ENCODE results near the gene DDR1.
"Not testable (repeated sequence)": the region's sequence is repeated elsewhere in the genome, so short reads cannot be mapped to it uniquely, and the experiment has no call there.

Gene DDR1

DNA sequence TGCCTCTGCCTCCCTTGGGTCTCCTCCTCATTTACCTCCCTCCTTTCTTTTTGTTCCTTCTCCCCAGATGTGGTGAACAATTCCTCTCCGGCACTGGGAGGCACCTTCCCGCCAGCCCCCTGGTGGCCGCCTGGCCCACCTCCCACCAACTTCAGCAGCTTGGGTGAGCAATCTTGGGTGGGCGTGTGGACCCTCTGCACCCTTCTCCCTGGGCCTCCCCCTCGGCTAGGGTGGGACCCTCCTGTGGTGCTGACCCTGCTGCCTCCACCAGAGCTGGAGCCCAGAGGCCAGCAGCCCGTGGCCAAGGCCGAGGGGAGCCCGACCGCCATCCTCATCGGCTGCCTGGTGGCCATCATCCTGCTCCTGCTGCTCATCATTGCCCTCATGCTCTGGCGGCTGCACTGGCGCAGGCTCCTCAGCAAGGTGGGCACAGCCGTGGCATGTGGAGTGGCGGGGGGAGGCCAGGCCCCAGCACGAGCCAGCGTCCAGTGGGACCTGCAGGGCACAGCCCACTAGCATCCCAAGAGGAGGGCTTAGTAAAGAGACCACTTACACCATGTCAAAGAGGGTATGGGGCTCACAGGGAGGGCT, 8.8 kb downstream of the DDR1 start:
- no peak for DNase-seq

DNA sequence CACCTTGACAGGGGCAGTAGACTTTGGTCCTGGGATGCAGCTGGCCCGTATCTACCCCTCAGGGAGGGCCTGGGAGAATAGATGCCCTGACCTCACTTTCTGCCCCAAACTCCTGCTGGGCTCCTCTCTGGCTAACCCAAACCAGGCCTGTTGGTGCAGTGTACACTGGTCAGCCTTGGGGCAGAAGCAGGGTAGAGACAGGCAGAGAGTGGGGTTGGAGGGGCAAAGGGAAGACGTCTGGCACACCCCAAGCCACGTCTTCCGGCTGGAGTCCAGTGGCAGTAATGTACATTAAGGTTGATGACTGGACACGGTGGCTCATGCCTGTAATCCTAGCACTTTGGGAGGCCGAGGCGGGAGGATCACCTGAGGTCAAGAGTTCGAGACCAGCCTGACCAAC, 9.3 kb downstream of the DDR1 start:
- DNase-seq: no peak

DNA sequence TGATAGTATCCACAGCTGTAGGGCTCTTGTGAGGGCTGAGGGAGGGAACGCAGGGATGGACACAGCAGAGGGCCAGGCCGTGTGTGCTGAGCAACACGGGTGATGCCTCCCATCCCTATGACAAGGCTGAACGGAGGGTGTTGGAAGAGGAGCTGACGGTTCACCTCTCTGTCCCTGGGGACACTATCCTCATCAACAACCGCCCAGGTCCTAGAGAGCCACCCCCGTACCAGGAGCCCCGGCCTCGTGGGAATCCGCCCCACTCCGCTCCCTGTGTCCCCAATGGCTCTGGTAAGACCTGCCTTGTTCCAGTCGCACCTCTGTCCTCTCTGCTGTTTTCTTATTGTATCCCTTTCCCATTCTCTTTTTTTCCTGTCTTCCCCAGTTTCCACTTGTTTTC, 10.1 kb downstream of the DDR1 start:
- DNase-seq: no peak

DNA sequence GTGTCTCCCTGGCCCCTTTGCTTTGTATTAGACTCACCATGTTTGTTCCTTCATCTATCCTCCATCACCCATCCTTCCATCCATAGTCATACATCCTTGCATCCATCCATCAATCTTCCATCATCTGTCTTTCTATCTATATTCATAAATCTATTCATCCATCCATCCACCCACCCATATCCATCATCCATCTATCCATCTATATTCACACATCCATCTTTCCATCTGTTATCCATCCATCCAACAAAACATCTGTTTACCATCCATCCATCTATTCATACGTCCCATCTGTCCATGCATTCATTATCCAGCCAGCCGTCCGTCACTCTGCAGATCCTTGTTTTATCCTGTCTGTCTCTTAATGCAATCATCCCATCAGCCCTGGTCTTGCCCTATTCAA, 10.6 kb downstream of the DDR1 start:
- no peak for DNase-seq

DNA sequence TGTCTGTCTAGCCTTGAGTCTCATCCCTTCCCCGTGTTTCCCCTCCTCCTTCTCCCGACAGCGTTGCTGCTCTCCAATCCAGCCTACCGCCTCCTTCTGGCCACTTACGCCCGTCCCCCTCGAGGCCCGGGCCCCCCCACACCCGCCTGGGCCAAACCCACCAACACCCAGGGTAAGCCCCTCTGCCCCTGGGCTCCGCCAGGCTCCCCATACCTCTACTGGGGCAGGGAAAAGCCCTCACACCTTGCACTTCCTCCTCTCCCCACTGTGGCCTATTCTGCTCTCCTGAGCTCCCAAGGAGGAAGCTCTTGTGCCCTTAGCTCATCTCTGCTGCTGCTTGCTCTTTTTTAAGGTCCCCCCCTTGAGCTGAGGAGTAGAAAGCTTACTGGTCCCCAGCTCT, 11.0 kb downstream of the DDR1 start:
- no peak for DNase-seq

DNA sequence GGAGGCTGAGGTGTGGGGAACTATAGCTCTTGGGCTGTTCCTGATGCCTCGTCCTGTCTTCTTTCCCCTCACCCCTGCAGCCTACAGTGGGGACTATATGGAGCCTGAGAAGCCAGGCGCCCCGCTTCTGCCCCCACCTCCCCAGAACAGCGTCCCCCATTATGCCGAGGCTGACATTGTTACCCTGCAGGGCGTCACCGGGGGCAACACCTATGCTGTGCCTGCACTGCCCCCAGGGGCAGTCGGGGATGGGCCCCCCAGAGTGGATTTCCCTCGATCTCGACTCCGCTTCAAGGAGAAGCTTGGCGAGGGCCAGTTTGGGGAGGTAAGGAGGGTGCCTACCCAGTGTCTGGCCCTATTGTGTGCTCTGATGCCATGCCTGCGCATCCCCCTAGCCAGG, 12.2 kb downstream of the DDR1 start:
- DNase-seq: no peak

DNA sequence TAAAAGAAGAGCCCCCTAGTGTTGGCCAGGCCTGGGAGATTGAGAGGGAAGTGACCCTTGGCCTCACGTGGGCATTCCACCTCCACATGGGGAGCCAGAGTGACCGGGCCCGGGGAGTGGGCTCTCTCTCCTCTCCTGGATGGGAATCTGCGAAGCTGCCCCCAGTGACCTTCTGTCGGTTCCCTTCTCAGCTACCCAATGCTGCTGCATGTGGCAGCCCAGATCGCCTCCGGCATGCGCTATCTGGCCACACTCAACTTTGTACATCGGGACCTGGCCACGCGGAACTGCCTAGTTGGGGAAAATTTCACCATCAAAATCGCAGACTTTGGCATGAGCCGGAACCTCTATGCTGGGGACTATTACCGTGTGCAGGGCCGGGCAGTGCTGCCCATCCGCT, 13.6 kb downstream of the DDR1 start:
- DNase-seq: no peak

DNA sequence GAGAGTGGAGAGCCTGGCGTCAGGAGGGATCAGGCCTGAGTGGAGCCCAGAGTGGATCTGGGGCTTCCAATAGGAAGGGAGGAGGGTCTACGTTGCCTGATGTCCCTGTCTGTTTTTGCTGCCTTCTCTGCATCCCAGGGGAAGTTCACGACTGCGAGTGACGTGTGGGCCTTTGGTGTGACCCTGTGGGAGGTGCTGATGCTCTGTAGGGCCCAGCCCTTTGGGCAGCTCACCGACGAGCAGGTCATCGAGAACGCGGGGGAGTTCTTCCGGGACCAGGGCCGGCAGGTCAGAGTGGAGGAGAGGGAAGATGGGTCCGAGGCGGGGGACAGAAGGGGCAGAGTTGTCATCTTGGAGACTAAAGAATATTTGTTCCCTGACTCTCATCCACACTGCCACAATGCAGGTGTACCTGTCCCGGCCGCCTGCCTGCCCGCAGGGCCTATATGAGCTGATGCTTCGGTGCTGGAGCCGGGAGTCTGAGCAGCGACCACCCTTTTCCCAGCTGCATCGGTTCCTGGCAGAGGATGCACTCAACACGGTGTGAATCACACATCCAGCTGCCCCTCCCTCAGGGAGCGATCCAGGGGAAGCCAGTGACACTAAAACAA, 14.5 kb downstream of the DDR1 start:
- DNase-seq: no peak

DNA sequence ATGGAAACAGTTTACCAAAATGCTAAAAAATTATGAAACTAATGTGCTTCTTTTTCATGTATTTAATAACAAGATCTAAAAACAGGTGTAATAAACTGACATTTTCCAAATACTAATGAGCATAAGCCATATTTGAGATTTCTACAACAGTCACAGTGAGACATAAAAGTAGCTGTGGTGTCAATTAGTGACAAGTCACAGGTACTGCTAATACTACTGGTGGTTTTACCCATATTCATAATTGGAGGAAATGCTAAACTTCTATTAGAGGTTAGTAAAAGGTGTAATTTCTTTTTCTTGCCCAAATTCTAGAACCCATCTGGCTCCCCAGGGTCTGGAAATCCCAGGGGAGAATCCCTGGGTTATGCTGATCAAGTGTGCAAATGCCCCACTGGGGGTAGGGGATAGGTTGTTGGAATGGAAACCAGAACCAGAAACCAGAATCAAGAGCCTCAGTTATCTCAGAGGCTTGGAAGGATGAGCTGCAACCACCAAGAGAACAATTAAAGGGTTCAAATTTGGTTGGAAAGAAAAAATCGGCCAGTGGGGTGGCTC, 16.6 kb downstream of the DDR1 start:
- DNase-seq: no peak

DNA sequence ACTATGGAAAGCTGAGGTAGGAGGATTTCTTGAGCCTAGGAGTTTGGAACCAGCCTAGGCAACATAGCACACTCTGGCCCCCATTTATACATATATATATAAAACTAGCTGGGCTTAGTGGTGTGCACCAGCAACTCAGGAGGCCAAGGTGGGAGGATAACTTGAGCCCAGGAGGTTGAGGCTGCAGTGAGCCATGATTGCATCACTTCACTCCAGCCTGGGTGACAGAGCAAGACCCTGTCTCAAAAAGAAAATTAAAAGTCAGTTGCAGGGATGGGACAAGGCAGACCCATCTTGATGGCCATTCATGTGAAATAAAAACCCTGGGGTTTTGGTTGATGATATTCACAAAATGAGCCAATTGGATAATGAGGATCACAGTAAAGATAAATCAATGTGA, 17.1 kb downstream of the DDR1 start:
- DNase-seq: no peak

DNA sequence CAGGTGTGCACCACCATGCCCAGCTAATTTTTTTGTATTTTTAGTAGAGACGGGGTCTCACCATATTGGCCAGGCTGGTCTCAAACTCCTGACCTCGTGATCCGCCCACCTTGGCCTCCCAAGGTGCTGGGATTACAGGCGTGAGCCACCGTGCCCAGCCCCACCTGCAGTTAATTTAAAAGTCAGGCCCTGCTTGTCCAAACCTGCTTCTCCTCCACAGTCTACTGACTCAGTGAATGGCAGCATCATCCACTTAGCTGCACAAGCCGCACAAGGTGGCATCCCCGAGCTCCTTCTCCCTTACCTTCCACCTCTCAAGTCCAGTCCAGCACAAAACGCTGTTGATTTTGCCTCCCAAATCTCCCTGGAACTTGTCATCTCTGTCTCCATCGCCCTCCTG, 17.9 kb downstream of the DDR1 start:
- DNase-seq: not testable (repeated sequence)

DNA sequence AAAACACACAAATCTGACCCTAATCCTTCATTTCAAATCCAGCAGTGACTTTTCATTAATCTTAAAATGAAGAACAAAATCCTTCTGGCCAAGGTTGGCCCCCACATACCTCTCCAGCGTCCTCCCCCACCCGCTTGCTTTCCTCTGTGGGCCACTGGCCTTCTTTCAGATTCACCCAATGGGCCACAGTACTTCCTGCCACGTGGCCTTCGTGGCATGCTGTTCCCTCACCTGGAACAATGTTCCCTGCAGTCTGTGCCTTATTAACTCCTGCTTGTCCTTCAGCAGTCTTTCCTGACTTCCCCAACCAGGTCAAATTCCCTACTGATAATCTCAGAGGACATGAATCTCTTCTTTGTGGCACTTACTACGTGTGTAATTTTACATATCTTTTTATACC, 18.4 kb downstream of the DDR1 start:
- no peak for DNase-seq

DNA sequence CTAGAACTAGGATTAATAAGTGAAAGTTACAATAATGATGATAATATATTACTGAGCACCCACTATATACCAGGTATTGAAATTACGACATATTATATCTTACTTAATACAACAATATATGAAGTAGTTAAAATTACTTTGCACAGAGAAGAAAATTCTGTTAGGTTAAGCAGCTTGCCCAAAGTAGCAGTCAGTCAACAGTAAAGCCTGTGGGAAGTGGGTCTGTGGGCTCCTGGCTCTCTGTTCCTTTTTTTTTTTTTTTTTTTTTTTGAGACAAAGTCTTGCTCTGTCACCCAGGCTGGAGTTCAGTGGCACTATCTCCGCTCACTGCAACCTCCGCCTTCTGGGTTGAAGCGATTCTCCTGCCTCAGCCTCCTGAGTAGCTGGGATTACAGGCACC, 18.9 kb downstream of the DDR1 start:
- DNase-seq: no peak

DNA sequence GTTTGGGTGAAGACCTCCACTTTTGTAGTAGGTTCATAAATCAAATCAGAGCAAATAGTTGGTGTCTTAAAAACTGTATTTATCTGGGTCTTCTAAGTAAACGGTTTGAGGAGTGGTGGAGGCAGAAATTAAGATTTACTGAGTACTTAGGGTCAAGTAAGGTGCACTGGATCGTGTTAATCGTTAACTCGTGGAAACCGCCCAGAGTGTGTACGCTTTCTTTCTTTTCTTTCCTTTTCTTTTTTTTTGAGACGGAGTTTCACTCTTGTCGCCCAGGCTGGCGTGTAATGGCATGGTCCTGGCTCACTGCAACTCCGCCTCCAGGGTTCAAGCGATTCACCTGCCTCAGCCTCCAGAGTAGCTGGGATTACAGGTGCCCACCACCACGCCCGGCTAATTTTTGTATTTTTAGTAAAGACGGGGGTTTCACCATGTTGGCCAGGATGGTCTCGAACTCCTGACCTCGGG, 23.0 kb downstream of the DDR1 start:
- not testable (repeated sequence) for DNase-seq

DNA sequence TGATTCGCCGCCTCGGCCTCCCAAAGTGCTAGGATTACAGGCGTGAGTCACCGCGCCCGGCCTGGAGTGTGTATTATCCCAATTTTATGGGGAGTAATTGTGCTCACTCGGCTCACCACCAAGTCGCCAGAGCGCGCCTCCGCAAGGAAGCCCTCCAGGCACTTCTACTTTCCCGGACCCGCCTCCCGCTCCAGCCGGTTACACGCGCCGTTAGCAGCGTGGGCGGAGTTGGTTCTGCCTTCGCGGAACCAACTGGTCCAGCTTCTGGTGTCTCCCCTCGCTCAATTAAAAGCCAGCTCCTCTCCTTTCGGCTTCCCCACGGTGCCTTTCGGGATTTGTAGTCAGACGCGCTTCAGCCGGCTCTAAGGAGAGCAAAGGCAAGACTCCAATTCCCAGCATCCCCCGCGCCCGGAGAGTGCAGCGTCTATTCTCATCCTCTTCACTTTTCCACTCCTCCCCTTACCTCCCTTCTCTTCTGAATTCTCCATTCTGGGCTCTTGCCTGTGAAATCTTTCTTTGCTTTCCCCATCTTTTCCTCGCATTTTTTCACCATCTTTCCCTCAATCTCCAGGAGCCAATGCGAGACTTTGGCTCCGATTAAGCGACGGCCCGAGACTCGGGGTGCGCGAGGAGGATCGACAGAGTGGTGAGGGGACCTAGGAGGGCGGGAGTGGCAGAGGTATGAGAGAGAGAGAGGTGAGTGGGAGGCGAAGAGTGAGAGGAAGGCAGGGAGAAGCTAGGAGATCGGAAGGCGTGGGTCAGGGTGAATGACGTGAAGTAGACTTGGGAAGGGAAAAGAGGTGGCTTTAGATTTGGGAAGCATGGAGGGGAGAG, 23.7 kb downstream of the DDR1 start, which contains the start of gene GTF2H4:
Gene GTF2H4 (plus strand): TSS at position 450 of the 834 bp plus-strand sequence.
- peak; percentile 70 to 98 (median 95) for DNase-seq

DNA sequence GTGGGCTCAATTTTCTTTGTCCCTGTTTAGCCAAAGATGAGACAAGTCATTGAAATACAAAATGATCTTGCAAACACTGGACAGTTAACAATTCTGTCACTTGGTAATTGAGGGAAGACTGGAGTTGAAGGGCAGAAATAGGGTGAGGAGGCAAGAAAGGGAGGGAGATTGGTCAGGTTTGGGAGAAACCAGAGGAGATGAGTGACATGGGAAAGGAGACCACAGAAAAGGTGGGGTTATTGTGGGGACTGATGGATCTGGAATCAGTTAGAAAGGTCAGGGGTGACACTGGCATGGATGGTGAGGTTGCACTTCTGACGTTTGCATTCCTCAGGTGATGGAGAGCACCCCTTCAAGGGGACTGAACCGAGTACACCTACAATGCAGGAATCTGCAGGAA, 24.4 kb downstream of the DDR1 start:
- DNase-seq: no peak

DNA sequence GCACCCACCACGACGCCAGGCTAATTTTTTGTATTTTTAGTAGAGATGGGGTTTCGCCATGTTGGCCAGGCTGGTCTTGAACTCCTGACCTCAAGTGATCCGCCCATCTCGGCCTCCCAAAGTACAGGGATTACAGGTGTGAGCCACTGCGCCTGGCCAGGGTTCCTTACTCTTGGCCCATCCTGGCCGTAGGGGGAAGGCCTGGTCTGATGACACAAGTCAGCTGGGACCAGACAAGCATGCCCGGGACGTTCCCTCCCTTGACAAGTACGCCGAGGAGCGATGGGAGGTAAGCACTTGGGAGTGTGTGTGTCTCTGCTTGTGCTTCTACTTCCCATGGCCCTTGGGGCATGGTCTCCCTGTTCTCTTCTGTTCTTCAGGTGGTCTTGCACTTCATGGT, 26.2 kb downstream of the DDR1 start:
- DNase-seq: not testable (repeated sequence)

DNA sequence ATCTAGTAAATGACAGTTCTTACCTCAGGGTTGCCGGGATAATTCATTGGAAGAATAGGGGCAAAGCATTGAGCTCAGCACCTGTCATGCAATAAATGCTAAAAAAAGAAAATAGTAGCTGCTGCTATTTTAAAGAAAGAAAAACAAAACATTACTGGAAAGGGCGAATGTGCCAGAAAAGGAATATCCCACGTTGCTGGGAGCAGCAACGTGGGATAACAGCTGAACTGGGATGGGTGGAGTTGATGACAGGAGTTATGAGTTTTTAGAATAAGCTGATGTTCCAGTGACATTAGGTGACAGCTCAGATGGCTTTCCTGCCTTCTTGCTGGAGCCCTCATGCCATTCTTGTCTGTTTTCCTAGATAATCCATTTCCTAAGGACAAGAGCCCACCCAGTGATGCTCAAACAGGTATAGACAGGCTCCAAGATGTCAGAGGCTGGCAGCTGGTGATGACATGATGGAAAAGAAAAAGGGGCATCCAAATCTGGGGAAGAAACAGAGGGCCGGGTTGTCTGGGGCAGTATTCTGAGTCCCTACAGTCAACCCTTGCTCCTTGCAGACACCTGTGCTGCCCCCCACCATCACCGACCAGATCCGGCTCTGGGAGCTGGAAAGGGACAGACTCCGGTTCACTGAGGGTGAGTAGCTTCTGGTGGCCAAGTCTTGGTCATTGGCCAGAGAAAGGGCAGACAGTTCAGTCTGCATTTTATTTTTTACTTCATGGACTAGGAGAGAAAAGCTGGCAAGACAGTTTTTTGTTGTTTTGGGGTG, 28.6 kb downstream of the DDR1 start:
- DNase-seq: no peak

DNA sequence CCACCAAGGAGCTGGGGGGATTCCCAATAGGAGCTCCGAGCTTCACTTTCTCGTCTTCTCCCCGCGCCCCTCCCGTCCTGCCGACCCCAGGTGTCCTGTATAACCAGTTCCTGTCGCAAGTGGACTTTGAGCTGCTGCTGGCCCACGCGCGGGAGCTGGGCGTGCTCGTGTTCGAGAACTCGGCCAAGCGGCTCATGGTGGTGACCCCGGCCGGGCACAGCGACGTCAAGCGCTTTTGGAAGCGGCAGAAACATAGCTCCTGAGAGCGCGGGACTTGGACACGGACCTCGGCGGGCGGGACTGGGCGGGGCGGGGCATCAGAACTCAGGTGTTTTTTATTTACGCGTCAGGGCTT, 29.4 kb downstream of the DDR1 start:
- peak in 7 of 56 donors; percentile 60 to 77 (median 68) for DNase-seq

DNA sequence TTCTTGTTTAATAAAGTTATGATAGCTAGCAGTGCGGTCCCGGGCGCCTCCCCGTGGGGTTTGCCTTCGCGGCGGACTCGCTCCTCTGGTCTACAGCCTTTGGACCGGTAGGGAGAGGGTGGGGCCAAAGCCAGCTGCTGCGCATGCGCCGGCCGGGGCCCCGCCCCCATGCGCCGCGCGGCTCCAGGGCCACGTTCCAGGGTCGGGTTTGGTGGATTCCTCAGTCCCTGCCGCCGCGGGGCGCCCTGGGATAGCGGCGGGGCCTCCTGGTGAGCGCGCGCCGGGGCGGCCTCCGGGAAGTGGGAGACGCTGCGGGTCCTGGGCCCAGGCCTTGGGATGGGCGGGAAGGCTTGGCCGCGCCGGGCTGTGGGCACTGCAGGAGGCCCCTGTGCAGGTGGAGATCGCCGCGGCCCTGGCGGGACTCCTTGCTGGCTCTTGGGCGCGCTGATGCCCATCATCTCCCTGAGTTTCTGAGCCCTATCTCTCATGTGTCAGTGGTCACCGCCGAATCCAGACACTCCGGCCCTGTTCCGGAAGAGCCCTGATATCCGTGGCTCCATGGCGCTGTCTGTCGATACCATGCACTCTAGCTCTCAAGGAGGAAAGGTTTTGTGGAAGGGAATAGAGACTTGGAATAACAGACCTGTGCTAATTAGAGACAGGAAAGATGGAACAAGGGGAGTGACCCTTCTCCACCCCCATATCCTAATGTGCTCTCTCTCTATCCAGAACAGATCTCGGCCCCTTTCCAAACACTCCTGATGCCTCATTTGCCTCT, 29.9 kb downstream of the DDR1 start, which contains the start of gene VARS2:
Gene VARS2 (plus strand): TSS at position 163 of the 778 bp plus-strand sequence. CDS start 599 bp downstream, at position 762.
- peak; percentile 70 to 97 (median 88) for DNase-seq
